NOMO-1 (cell line): ENCODE results near the gene DARS1.

Experiments
- DNase-seq, 2 experiments: peaks; one replicate each; lab custom pipeline; 2025; ENCODE audit not compliant: unreplicated experiment in 2 of 2; lab: John Stamatoyannopoulos, UW

The DARS1 gene

GRCh38 chr2:135985018-135985825, at the start of gene DARS1:
DARS1 (minus strand) TSS chr2:135985626; CDS start chr2:135985468, 158 bp downstream.
- peak; percentile 83 to 84 for DNase-seq

DNA sequence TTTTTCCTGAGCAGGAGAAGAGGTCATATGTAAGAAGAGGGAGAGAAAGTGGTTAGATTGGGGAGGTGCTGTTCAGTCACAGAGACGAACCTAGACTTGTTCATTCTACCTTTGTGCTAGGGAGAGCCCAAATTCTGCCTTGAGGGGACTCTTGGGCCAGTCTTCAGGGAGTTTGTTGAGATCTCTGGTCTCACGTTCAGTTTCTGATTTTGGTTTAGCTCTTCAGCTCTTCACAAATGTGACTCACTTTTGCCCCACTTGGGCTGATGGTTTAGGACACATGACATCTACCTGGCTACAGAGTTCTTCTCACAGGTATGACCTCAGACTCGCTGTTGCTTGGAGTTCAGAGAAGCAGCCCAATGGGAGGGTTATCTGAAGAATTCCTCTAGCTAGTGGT, 49.2 kb upstream of the DARS1 start:
- DNase-seq, result no peak

DNA sequence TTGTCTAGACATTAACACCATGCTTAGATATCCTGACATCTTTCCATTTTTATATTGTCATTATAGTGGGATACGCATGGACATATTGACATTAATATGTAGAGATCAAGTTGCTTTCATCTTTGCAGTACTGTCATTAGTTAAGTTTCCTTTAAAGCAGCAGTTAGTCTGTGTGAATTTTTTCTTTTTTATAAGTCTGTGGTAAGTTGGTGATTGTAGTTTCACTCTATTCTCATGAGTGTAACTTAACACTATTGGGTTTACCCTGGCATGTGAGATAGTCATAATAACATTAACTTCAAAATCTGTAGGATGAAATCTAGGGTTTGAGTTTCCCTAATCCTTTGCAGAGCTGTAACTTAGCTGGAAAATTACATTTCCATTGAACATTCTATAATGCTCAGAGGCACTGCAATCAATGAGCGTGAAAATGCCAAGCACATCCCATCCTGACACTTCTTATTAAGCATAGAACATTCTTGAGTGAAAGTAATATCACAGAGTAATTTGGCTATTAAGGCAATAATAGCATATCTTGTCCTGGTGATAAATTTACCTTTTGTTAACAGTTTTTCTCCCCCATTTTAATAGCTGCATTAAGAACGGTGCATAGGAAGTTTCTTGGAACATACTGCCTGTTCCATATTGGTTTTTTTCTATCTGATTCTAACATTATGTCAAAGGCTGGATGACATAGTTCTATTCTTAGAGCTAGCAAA, 47.5 kb upstream of the DARS1 start:
- no peak for DNase-seq

DNA sequence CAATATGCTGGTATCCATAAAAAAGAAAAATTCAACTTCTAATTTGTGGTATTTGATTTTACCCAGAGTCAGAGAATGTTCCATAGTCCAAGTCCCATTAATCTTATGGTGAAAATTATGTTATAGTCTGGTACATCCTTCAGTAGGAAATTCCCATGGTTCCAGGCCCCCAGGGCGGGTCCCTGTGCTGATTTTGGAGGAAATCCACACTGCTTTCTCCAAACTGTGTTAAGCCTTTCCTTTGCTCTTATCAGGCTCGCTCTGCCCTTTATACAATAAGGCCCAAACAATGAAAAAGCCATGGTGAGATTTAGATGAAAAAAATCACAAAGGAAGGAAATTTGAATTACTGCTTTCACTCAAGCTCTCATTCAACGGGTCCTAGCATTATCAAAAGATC, 46.8 kb upstream of the DARS1 start:
- DNase-seq, result no peak

- no peak for DNase-seq
Observed at GRCh38 chr2:136031711-136032110, 46.3 kb upstream of the DARS1 start.

- no peak for DNase-seq
Observed at GRCh38 chr2:136030406-136030805, 45.0 kb upstream of the DARS1 start.

DNA sequence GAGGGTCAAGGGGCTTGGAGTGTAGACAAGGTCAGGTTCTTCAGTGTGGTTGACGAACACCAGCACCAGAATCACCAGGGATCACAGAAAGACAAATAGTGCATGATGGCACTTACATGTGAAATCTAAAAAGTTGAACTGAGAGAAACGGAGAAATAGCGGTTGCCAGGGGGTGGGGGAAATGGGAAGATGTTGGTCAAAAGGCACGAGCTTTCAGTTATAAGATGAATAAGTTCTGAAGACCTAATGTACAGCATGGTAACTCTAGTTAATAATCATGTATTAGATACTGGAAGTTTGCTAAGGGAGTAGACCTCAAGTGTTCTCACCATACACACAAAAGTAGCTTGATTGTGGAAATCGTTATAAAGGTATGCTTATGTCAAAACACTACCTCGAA, 43.7 kb upstream of the DARS1 start:
- no peak for DNase-seq

- DNase-seq, result no peak
Observed at GRCh38 chr2:136028001-136028400, 42.6 kb upstream of the DARS1 start.

DNA sequence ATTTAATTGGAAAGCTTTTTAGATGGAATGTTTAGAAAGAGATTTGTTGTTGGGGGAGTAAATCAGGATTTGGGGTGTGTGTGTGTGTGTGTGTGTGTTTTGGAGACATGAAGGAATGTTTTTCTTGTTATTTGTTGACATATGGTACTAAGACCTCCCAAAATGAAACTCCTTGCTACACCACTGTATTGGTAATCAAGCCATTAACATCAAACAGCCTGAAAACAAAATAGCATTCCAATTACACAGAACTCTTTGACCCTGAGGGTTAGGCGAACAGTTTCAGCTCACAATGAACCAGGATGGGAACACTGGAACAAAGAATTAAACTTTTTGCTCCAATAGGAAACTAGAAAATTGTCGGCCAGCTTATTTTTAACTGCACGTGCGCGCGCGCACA, 41.7 kb upstream of the DARS1 start:
- DNase-seq, result no peak

GRCh38 chr2:136025057-136025973, 39.9 kb upstream of the DARS1 start:
- DNase-seq, result peak in 1 of 2 experiments; percentile 7

DNA sequence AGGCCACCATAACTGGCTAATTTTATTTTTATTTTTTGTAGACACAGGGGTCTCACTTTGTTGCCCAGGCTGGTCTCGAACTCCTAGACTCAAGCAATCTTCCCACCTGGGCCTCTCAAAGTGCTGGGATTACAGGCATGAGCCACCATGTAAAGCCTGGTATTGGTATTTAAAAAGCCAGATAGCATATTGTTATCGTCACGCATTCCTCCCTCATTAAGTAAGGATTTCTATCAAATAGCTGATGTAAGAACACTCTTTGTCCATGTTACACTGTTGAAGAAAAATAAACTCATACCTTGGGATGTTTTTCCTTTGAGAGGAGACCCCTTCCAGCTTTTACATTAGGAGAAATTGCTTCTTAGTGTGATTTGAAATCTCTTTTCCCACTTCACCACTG, 39.2 kb upstream of the DARS1 start:
- DNase-seq, result no peak

- DNase-seq, result no peak
Observed at GRCh38 chr2:136024185-136024584, 38.8 kb upstream of the DARS1 start.

DNA sequence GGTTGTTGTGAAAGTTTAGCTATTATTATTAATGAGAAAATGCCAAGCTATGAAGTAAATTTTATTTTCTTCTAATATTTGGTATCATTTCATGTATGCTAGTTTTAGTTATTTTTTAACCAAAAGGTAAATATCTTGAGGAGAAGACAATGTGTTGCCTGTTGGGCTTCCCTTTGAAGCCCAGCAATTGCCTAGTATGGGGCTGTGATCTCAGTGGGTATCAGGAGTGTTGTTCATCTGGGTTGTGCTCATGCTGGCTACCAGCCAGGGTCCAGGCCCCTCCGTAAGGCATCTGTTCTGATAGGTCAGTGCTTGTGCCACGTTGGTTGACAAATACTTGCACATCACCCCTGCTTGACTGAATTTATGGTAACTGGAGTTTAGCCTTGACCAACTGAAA, 38.0 kb upstream of the DARS1 start:
- peak; percentile 56 for DNase-seq

DNA sequence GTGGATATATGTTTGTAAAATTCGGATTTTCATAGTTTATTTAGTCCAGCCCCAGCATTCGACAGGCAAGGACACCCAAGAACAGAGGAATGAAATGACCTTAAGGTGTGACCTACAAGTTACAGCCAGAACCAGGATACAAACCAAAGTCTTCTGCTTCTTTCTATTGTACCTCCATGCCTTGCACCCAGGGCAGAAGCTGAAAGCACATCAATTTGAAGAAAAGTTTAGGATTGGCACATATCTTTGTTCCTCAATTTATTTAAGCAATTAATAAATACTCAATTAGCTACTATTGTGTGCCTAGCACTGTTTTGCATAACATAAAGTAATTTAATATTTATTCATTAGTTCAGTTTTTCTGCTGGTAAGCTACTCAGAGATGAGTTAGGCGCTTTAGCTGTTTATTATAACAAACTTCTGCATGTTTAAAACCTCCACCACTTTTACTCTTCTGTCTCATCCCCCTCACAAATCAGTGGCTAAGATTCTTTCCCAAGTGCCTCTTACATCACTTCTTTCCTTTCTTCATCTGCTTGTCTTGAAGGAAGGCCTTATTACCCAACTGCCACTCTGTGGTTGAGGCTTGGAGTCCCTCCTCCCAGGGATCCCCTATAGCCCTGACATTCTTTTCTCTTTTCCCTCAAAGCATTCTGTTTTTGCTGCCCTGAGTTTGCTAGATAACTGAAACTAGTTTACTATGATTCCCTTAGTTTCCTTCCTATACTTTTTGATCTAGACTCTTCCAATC, 37.1 kb upstream of the DARS1 start:
- peak; percentile 91 to 99 for DNase-seq

DNA sequence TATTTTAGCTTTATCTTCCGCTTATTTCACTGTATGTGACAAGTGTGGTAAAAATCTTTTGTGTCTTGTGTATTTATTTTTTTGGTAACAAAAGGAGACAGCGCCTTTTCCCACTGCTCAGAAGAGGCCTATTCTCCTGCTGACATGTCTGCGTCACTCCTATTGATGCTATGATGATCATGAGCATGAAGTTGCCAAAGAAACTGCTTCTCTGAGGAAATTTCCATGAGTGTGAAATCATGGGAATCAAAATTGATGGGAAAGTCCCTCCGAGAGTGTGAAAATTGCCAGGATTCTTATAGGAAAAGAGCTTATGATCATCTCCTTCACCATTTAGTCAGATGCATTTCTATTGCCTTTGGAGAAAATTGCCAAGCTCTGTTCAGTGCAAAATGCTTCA, 36.5 kb upstream of the DARS1 start:
- DNase-seq, result no peak

- no peak for DNase-seq
Observed at GRCh38 chr2:136021406-136021805, 36.0 kb upstream of the DARS1 start.

- no peak for DNase-seq
Observed at GRCh38 chr2:136020831-136021230, 35.4 kb upstream of the DARS1 start.

GRCh38 chr2:136019825-136020224, 34.4 kb upstream of the DARS1 start:
- DNase-seq, result no peak

DNA sequence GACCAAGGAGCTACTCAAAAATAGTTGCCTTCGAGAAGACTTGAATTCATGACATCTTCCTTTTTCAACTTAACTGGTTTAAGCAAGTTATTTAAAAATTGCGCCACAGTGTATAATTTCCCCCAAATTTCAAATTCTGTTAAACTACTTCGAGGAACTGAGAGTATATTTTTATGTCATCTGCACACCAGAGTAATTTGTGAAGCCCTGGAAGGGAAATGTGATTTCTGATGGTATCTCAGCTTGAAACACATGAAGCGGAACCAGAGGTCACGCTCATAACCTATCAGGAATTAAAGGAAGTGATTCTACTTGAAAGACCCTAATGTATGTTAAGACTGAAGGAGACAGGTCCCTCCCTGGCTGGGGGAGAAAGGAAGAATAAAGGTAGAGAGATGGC, 33.9 kb upstream of the DARS1 start:
- peak; percentile 73 to 98 for DNase-seq

DNA sequence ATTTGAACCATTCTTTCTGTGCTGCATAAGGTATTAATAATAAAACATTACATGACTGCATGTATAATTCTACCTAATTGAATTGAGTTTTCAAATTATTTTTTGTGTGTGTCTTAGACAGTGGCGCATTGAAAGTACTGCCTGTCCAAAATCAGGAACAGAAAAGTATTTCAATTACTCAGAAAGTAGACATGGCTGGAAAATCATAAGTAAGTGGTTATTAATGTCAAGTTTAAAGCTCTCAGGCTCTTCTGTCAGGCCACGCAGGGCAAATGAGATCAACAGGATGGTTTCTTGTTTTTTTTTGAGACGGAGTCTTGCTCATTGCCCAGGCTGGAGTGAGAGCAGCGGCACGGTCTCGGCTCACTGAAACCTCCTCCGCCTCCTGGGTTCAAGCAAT, 32.4 kb upstream of the DARS1 start:
- DNase-seq, result no peak
